HUES48 (cell line): Measurements from ENCODE around the gene PIM3.

Experiments used
- H3K27ac ChIP-seq: one replicate; pipeline ENCODE4 v1.7.0; 2013; ENCODE audit warnings: low read depth, low read length, inconsistent platforms
- H3K27me3 ChIP-seq: 2 replicates; pipeline ENCODE4 v1.6.1; 2013; ENCODE audit warnings: mild to moderate bottlenecking, low read length; ENCODE audit not compliant: control insufficient read depth, insufficient read depth
- H3K36me3 ChIP-seq: 2 replicates; pipeline ENCODE4 v1.6.1; 2013; ENCODE audit warnings: low read length; ENCODE audit not compliant: control insufficient read depth, insufficient read depth
- H3K4me1 ChIP-seq: 2 replicates; pipeline ENCODE4 v1.6.1; 2013; ENCODE audit warnings: mild to moderate bottlenecking, low read length; ENCODE audit not compliant: control insufficient read depth, insufficient read depth
- H3K4me3 ChIP-seq: 2 replicates; pipeline ENCODE4 v1.5.1; 2013; ENCODE audit warnings: mild to moderate bottlenecking, low read depth, low read length
- H3K9ac ChIP-seq: 2 replicates; pipeline ENCODE4 v1.6.1; 2013; ENCODE audit warnings: mild to moderate bottlenecking, low read depth, low read length, moderate library complexity
- H3K9me3 ChIP-seq: 2 replicates; pipeline ENCODE4 v1.6.1; 2013; ENCODE audit warnings: low read length; ENCODE audit not compliant: control insufficient read depth, insufficient read depth

Gene PIM3

DNA sequence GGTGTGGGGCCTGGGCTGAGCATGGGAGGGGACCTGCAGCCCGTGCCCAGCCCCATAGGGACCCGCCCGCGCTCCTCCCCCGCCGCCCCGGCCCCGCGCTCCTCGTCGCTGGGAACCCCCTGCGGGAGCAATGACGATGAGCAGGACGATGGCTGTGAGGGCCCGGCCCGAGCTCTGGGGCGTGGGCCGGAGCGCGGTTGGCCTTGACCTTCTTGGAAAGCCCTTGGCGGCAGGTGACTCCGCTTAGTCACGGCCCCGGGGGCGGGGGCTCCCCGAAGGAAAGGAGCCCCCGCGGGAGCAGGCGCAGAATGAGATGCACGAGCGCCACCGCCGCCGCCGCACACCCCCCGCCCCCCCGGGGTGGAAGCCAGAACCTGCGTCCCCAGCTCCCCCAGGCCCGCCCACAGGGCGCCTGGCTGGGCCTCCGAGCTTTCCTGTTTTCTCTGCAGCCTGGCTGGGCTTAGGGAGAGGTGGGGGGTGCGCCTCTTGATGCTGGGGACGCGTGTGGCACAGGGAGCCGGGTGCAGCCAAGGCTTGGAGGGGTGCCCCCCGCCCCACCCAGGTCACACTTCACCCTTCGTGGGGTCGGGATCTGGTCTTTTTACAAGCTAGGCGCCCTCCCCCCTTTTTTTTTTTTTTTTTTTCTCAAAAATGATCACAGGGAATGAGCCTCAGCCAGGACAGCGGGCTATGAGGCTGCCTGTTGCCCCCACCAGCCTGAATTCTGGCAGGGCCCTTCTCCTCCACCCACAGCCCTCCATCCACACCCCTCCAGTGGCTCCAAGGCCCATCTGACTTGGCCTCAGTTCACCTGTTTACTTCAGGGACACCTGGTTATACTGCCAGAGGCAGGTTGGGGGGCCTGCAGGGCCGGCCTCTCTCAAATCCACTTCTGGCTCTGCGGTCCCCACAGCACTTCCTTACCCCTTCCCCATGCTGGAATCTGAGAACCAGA, 24.3 kb upstream of the PIM3 start:
- H3K27ac ChIP-seq: peak overlapping the region; percentile 28
- peak overlapping the region; percentile 62; the same call in 1 of the 2 replicates for H3K4me3 ChIP-seq
- peaks cover 10% of the 10 kb centered on the region; the same call in 1 of the 2 replicates for H3K4me1 ChIP-seq
- no peaks in the 10 kb centered on the region; the same call in 1 of the 2 replicates for H3K9me3 ChIP-seq
- H3K36me3 ChIP-seq: no peaks in the 10 kb centered on the region
- no peak overlapping the region for H3K9ac ChIP-seq
- H3K27me3 ChIP-seq: no peaks in the 10 kb centered on the region

- H3K36me3 ChIP-seq: no peaks in the 10 kb centered on the region
- no peaks in the 10 kb centered on the region for H3K27me3 ChIP-seq
- no peaks in the 10 kb centered on the region; the same call in 1 of the 2 replicates for H3K9me3 ChIP-seq
- peaks cover 10% of the 10 kb centered on the region; the same call in 1 of the 2 replicates for H3K4me1 ChIP-seq
- no peak overlapping the region for H3K4me3 ChIP-seq
- no peak overlapping the region for H3K27ac ChIP-seq
- H3K9ac ChIP-seq: no peak overlapping the region
Observed at GRCh38 chr22:49936973-49937757, 23.4 kb upstream of the PIM3 start.

DNA sequence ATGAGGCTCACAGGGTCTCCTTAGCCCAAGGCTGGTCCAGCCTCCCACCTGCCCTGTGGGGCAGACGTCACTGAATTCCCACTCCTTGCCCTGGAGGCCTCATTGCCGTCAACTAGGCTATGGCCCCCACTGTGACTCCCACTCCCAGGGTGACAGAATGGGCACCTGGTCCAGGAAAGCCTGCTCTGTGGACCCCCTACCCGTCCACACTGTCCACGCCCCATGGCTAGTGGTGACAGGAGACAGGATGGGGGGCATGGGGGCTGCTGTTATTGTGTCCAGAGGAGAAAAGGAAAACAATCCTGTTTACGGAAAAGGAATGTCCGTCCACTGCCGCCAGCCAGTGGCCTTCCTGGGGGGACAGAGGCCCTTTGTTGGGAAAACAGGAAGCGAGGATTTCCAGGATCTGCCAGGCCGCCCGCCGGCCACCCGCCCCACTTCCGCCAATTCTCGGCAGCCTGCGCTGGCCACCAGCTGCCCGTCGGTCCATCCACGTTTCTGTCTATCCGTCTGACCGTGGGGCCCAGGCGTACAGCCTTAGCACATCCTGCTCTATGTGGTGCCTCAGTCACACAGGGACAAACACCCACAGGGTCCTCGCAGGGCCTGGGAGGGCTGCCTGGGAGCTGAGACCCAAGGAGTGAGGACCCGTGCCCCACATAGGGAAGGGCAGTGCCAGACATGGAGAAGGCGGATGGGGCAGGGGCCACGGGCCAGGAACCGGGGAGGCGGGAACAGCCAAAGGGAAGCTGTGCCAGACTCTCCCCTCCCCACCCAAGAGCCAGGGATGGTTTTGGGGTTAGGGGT, 22.6 kb upstream of the PIM3 start:
- no peaks in the 10 kb centered on the region for H3K36me3 ChIP-seq
- no peak overlapping the region for H3K27ac ChIP-seq
- no peaks in the 10 kb centered on the region for H3K27me3 ChIP-seq
- H3K4me1 ChIP-seq: peaks cover 10% of the 10 kb centered on the region; the same call in 1 of the 2 replicates
- no peak overlapping the region for H3K9ac ChIP-seq
- no peaks in the 10 kb centered on the region; the same call in 1 of the 2 replicates for H3K9me3 ChIP-seq
- H3K4me3 ChIP-seq: no peak overlapping the region

- no peak overlapping the region for H3K9ac ChIP-seq
- H3K9me3 ChIP-seq: no peaks in the 10 kb centered on the region; the same call in 1 of the 2 replicates
- no peak overlapping the region for H3K4me3 ChIP-seq
- H3K36me3 ChIP-seq: no peaks in the 10 kb centered on the region
- peaks cover 10% of the 10 kb centered on the region; the same call in 1 of the 2 replicates for H3K4me1 ChIP-seq
- H3K27me3 ChIP-seq: no peaks in the 10 kb centered on the region
- H3K27ac ChIP-seq: no peak overlapping the region
Observed at GRCh38 chr22:49938565-49939136, 21.9 kb upstream of the PIM3 start.

GRCh38 chr22:49941507-49942316, 18.9 kb upstream of the PIM3 start:
- Histone ChIP-seq H3K4me1 (peaks cover 7% of the 10 kb centered on the region), H3K27ac (no peak overlapping the region), H3K27me3 (no peaks in the 10 kb centered on the region), H3K9me3 (no peaks in the 10 kb centered on the region; the same call in 1 of the 2 replicates), H3K4me3 (no peak overlapping the region), H3K9ac (no peak overlapping the region), H3K36me3 (no peaks in the 10 kb centered on the region)

DNA sequence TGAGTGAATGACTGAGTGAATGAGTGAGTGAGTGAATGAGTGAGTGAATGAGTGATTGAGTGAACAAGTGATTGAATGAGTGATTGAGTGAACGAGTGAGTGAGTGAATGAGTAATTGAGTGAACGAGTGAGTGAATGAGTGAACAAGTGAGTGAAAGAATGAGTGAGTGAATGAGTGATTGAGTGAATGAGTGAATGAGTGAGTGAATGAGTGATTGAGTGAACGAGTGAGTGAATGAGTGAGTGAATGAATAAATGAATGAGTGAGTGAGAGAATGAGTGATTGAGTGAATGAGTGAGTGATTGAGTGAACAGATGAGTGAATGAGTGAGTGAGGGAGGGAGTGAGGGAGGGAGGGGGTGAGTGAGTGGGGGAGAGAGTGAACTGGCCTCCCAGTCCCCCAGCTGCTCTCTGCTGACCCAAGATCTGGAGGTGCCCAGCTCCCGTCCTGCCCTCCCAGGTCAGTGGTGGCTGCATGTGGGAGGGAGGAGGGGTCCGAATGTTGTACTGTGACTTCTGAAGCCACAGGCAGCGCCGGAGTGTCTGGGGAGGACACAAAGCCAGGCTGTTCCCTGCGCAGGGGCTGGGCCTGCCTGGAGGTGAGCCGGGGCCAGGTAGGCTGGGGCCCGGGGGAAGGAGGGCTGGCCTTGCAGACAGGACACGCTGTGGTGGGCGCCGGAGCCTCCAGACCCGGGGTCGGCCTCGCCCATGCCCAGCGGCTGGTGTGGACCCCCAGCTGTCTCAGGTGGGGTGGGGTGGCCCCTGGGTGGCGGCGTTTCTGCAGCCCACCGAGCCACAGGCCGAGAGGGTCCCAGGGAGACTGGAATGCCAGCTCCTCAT, 17.8 kb upstream of the PIM3 start:
- no peaks in the 10 kb centered on the region for H3K27me3 ChIP-seq

GRCh38 chr22:49943405-49943765, 17.2 kb upstream of the PIM3 start:
- Histone ChIP-seq H3K9ac (no peak overlapping the region), H3K27ac (no peak overlapping the region)

More for the DNA sequence above, 17.8 kb upstream of the PIM3 start:
- no peak overlapping the region for H3K27ac ChIP-seq
- peaks cover 12% of the 10 kb centered on the region for H3K4me1 ChIP-seq
- H3K36me3 ChIP-seq: no peaks in the 10 kb centered on the region
- H3K9me3 ChIP-seq: no peaks in the 10 kb centered on the region; the same call in 1 of the 2 replicates
- no peak overlapping the region for H3K4me3 ChIP-seq
- H3K9ac ChIP-seq: no peak overlapping the region

GRCh38 chr22:49943771-49944398, 16.7 kb upstream of the PIM3 start:
- Histone ChIP-seq H3K9ac (no peak overlapping the region), H3K36me3 (no peaks in the 10 kb centered on the region), H3K4me3 (no peak overlapping the region), H3K9me3 (no peaks in the 10 kb centered on the region; the same call in 1 of the 2 replicates), H3K4me1 (peaks cover 12% of the 10 kb centered on the region), H3K27ac (no peak overlapping the region), H3K27me3 (no peaks in the 10 kb centered on the region)

More at GRCh38 chr22:49943405-49943765, 17.2 kb upstream of the PIM3 start:
- Histone ChIP-seq H3K27me3 (no peaks in the 10 kb centered on the region), H3K4me3 (no peak overlapping the region), H3K4me1 (peaks cover 12% of the 10 kb centered on the region), H3K9me3 (no peaks in the 10 kb centered on the region; the same call in 1 of the 2 replicates), H3K36me3 (no peaks in the 10 kb centered on the region)

- Histone ChIP-seq H3K4me1 (peaks cover 12% of the 10 kb centered on the region), H3K27ac (no peak overlapping the region), H3K27me3 (no peaks in the 10 kb centered on the region), H3K9ac (no peak overlapping the region), H3K9me3 (no peaks in the 10 kb centered on the region; the same call in 1 of the 2 replicates), H3K4me3 (no peak overlapping the region), H3K36me3 (no peaks in the 10 kb centered on the region)
Observed at GRCh38 chr22:49944399-49944891, 16.1 kb upstream of the PIM3 start.
